Hematopoietic multipotent progenitor cell (in vitro differentiated cells): Measurements from ENCODE around the gene B4GALNT2. TPM values are rescaled to one million over a fixed set of nuclear protein-coding genes. Genes with fewer than 3 reads are reported as not detected.

Experiments
- total RNA-seq: library from RNA; depleted of rRNA; stranded (reverse); fragments of >200 nt; gene quantifications from one replicate; pipeline ENCODE4 v1.2.3, GENCODE V29; 2012

The B4GALNT2 gene
- total RNA-seq, 1 donor: not detected

Other genes with a start within 250 kb of the B4GALNT2 start
- 47.7 TPM for gene ATP5MC1, start 240.0 kb upstream of the B4GALNT2 start, total RNA-seq
- gene UBE2Z, start 224.4 kb upstream of the B4GALNT2 start, total RNA-seq: 59.2 TPM
- gene SNF8, start 187.9 kb upstream of the B4GALNT2 start, total RNA-seq: 43.4 TPM
- not detected for gene GIP, start 164.2 kb upstream of the B4GALNT2 start, total RNA-seq
- under 0.01 TPM for gene IGF2BP1, start 135.4 kb upstream of the B4GALNT2 start, total RNA-seq
- 0.27 TPM for gene GNGT2, start 77.8 kb downstream of the B4GALNT2 start, total RNA-seq
- gene ABI3, start 77.9 kb downstream of the B4GALNT2 start, total RNA-seq: 0.54 TPM
- gene PHOSPHO1, start 98.0 kb downstream of the B4GALNT2 start, total RNA-seq: under 0.01 TPM
- gene ZNF652, start 229.5 kb downstream of the B4GALNT2 start, total RNA-seq: 15.1 TPM